ENCODE results near the gene CHMP4B. TPM values are rescaled to one million over a fixed set of nuclear protein-coding genes. Genes with fewer than 3 reads are reported as not detected.

Gene CHMP4B
- total and polyA plus RNA-seq, 2 donors: 39.9 to 130 TPM

GRCh38 chr20:33865761-33866370 is 54.7 kb downstream of the CHMP4B start:
- no peaks in the 10 kb centered on the region for H3K36me3 ChIP-seq (ENCODE audit: control insufficient read depth in 2 of 2, insufficient read depth in 2 of 2, low read length in 1 of 2)
- DNase-seq (ENCODE audit: low read depth in 6 of 9, low spot score in 9 of 9): no peak
- peaks cover 0 to 10% of the 10 kb centered on the region in 2 donors for H3K4me1 ChIP-seq (ENCODE audit: control insufficient read depth in 2 of 2, insufficient read depth in 2 of 2, low read length in 2 of 2)
- H3K4me3 ChIP-seq (ENCODE audit: low read length in 2 of 2): no peak overlapping the region
- no peaks in the 10 kb centered on the region for H3K27me3 ChIP-seq (ENCODE audit: control insufficient read depth in 2 of 2, insufficient read depth in 1 of 2, low read length in 1 of 2)
- H3K9me3 ChIP-seq (ENCODE audit: control insufficient read depth in 2 of 2, insufficient read depth in 1 of 2, low read length in 1 of 2): no peaks in the 10 kb centered on the region
- no peak overlapping the region for H3K27ac ChIP-seq (ENCODE audit: low read depth in 1 of 2, low read length in 1 of 2)
- WGBS: 96% methylated on average over 13 of the region's 13 CpGs

DNA sequence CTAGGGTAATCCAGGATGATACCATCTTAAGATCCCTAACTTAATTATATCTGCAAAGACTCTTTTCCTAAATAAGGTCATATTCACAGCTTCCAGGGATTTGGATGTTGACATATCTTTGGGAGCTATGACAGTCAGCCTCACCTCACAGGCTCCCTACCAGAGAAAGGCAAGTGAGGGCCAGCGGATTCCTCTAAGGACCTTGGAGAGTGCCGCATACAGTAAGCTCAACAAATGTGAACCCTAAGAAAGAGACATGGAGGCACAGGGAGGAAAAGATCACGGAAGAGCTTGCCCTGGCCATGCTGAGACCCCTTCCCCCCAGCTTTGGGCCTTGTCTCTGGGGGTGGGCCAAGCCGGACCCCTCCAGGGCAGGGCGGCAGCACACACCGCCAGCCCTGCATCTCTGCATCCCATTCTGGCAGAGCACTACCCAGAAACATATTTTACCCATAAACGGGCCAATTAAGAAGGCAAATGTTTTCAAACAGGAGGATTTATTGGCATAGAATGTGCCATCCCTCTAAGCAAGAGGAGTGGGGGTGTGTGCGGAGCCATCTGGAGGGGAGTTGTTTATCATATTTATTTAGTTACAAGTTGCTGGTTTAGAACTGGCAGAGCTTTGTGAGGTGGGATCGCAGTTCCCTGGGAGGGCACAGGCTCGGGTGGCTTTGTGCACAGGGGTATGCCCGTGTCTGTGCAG is 55.4 kb downstream of the CHMP4B start:
- Histone ChIP-seq H3K27ac (ENCODE audit: low read depth in 1 of 2, low read length in 1 of 2) (no peak overlapping the region), H3K4me1 (ENCODE audit: control insufficient read depth in 2 of 2, insufficient read depth in 2 of 2, low read length in 2 of 2) (peaks cover 0 to 10% of the 10 kb centered on the region in 2 donors), H3K9me3 (ENCODE audit: control insufficient read depth in 2 of 2, insufficient read depth in 1 of 2, low read length in 1 of 2) (no peaks in the 10 kb centered on the region), H3K27me3 (ENCODE audit: control insufficient read depth in 2 of 2, insufficient read depth in 1 of 2, low read length in 1 of 2) (no peaks in the 10 kb centered on the region), H3K36me3 (ENCODE audit: control insufficient read depth in 2 of 2, insufficient read depth in 2 of 2, low read length in 1 of 2) (no peaks in the 10 kb centered on the region), H3K4me3 (ENCODE audit: low read length in 2 of 2) (no peak overlapping the region)
- 96% methylated on average over 11 of the region's 11 CpGs for WGBS
- no peak for DNase-seq (ENCODE audit: low read depth in 6 of 9, low spot score in 9 of 9)

DNA sequence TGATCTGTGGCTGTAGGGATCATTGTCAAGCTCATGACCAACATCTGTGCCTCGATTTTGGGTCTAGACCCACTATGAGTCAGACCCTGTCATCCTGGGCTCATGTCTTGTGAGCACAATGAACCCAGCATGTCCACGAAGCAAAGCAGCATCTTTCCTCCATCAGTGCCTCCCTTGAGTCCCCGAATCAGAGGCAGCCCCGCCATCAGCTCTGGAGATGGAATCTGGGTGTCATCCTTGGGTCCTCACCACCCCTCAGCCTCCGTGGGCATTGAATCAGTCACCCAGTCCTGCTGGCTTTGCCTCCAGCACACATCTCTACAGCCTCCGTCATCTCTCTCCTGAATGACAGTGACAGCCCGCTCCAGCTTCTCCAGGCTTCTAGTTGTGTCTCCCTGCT is 56.9 kb downstream of the CHMP4B start:
- DNase-seq (ENCODE audit: low read depth in 6 of 9, low spot score in 9 of 9): no peak
- Histone ChIP-seq H3K4me3 (ENCODE audit: low read length in 2 of 2) (no peak overlapping the region), H3K4me1 (ENCODE audit: control insufficient read depth in 2 of 2, insufficient read depth in 2 of 2, low read length in 2 of 2) (peaks cover 0 to 3% of the 10 kb centered on the region in 2 donors), H3K9me3 (ENCODE audit: control insufficient read depth in 2 of 2, insufficient read depth in 1 of 2, low read length in 1 of 2) (no peaks in the 10 kb centered on the region), H3K36me3 (ENCODE audit: control insufficient read depth in 2 of 2, insufficient read depth in 2 of 2, low read length in 1 of 2) (no peaks in the 10 kb centered on the region), H3K27ac (ENCODE audit: low read depth in 1 of 2, low read length in 1 of 2) (no peak overlapping the region), H3K27me3 (ENCODE audit: control insufficient read depth in 2 of 2, insufficient read depth in 1 of 2, low read length in 1 of 2) (no peaks in the 10 kb centered on the region)
- whole genome bisulfite sequencing: 91% methylated on average over 7 of the region's 7 CpGs

- Histone ChIP-seq H3K4me1 (ENCODE audit: control insufficient read depth in 2 of 2, insufficient read depth in 2 of 2, low read length in 2 of 2) (no peaks in the 10 kb centered on the region), H3K27me3 (ENCODE audit: control insufficient read depth in 2 of 2, insufficient read depth in 1 of 2, low read length in 1 of 2) (no peaks in the 10 kb centered on the region), H3K4me3 (ENCODE audit: low read length in 2 of 2) (no peak overlapping the region), H3K27ac (ENCODE audit: low read depth in 1 of 2, low read length in 1 of 2) (no peak overlapping the region), H3K9me3 (ENCODE audit: control insufficient read depth in 2 of 2, insufficient read depth in 1 of 2, low read length in 1 of 2) (no peaks in the 10 kb centered on the region), H3K36me3 (ENCODE audit: control insufficient read depth in 2 of 2, insufficient read depth in 2 of 2, low read length in 1 of 2) (no peaks in the 10 kb centered on the region)
- DNase-seq (ENCODE audit: low read depth in 6 of 9, low spot score in 9 of 9): no peak
- 95% methylated on average over 6 of the region's 6 CpGs for WGBS
Measured at GRCh38 chr20:33868595-33868994, 57.4 kb downstream of the CHMP4B start.

- Histone ChIP-seq H3K4me1 (ENCODE audit: control insufficient read depth in 2 of 2, insufficient read depth in 2 of 2, low read length in 2 of 2) (no peaks in the 10 kb centered on the region), H3K4me3 (ENCODE audit: low read length in 2 of 2) (no peak overlapping the region), H3K9me3 (ENCODE audit: control insufficient read depth in 2 of 2, insufficient read depth in 1 of 2, low read length in 1 of 2) (no peaks in the 10 kb centered on the region), H3K27ac (ENCODE audit: low read depth in 1 of 2, low read length in 1 of 2) (no peak overlapping the region), H3K36me3 (ENCODE audit: control insufficient read depth in 2 of 2, insufficient read depth in 2 of 2, low read length in 1 of 2) (no peaks in the 10 kb centered on the region), H3K27me3 (ENCODE audit: control insufficient read depth in 2 of 2, insufficient read depth in 1 of 2, low read length in 1 of 2) (no peaks in the 10 kb centered on the region)
- DNase-seq (ENCODE audit: low read depth in 6 of 9, low spot score in 9 of 9): no peak
- WGBS: 88% methylated on average over 5 of the region's 5 CpGs
Measured at GRCh38 chr20:33869283-33869682, 58.1 kb downstream of the CHMP4B start.

DNA sequence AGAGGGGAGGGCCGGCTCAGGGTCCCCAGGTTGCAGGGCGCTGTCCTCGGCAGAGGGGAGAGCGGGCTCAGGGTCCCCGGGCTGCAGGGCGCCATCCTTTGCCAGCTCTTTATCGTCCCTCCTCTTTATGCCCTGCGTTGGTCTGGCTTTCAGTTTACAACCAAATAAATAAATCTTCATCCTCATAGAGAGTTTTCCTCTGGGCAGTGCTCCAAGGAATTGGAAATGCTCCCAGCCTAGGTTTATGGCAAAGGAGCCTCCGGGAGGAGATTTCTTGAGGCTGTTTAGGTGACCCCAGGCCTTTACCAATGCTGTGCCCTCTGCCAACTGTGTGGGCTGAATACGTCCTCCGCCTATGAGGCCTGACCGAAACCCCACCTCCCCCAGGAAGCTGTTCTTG is 60.2 kb downstream of the CHMP4B start:
- 94% methylated on average over 12 of the region's 12 CpGs for WGBS
- DNase-seq (ENCODE audit: low read depth in 6 of 9, low spot score in 9 of 9): no peak
- no peaks in the 10 kb centered on the region for H3K27me3 ChIP-seq (ENCODE audit: control insufficient read depth in 2 of 2, insufficient read depth in 1 of 2, low read length in 1 of 2)
- no peak overlapping the region for H3K4me3 ChIP-seq (ENCODE audit: low read length in 2 of 2)
- peaks cover 0 to 3% of the 10 kb centered on the region in 2 donors for H3K4me1 ChIP-seq (ENCODE audit: control insufficient read depth in 2 of 2, insufficient read depth in 2 of 2, low read length in 2 of 2)
- peaks cover 0 to 1% of the 10 kb centered on the region in 2 donors for H3K9me3 ChIP-seq (ENCODE audit: control insufficient read depth in 2 of 2, insufficient read depth in 1 of 2, low read length in 1 of 2)
- H3K36me3 ChIP-seq (ENCODE audit: control insufficient read depth in 2 of 2, insufficient read depth in 2 of 2, low read length in 1 of 2): no peaks in the 10 kb centered on the region
- H3K27ac ChIP-seq (ENCODE audit: low read depth in 1 of 2, low read length in 1 of 2): no peak overlapping the region

DNA sequence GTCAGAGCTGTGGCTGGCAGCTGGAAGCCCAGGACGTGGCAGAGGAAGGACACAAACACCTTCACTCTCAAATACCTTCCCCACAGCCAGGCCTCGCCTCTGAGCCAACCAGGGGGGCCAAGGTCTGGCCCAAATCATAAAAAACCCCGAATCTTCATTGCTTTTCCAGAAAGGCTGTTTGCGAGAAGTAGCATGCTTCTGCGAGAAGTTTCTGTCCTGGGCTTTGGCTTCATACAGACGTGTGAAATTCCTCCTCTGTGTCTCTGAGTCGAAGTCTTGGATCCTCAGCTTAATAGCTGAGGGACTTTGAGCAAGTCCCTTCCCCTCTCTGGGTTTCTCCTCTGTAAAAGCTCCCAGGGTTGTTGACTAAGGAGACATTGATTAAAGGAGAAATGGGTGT is 63.0 kb downstream of the CHMP4B start:
- peaks cover 0 to 11% of the 10 kb centered on the region in 2 donors for H3K9me3 ChIP-seq (ENCODE audit: control insufficient read depth in 2 of 2, insufficient read depth in 1 of 2, low read length in 1 of 2)
- no peak for DNase-seq (ENCODE audit: low read depth in 6 of 9, low spot score in 9 of 9)
- H3K36me3 ChIP-seq (ENCODE audit: control insufficient read depth in 2 of 2, insufficient read depth in 2 of 2, low read length in 1 of 2): no peaks in the 10 kb centered on the region
- H3K27ac ChIP-seq (ENCODE audit: low read depth in 1 of 2, low read length in 1 of 2): no peak overlapping the region
- H3K27me3 ChIP-seq (ENCODE audit: control insufficient read depth in 2 of 2, insufficient read depth in 1 of 2, low read length in 1 of 2): no peaks in the 10 kb centered on the region
- H3K4me3 ChIP-seq (ENCODE audit: low read length in 2 of 2): no peak overlapping the region
- peaks cover 0 to 3% of the 10 kb centered on the region in 2 donors for H3K4me1 ChIP-seq (ENCODE audit: control insufficient read depth in 2 of 2, insufficient read depth in 2 of 2, low read length in 2 of 2)
- 79% methylated on average over 7 of the region's 7 CpGs for WGBS

DNA sequence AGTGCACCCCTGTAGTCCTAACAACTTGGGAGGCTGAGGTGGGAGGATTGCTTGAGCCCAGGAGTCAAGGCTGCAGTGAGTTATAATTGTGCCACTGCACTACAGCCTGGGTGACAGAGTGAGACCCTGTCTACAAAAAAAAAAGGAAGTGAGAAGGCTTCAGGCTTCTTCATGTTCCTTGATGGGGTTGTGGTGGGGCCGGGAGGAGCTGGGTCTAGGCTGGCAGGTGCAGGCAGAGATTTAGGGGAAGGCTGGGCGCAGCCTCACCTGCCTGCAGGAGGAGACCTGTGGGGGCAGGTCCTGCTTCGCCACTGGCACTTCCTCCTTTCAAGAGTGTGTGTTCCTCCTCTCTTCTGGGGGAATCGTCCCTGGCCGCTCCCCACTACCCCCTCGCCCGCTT is 63.9 kb downstream of the CHMP4B start:
- Histone ChIP-seq H3K4me3 (ENCODE audit: low read length in 2 of 2) (no peak overlapping the region), H3K27ac (ENCODE audit: low read depth in 1 of 2, low read length in 1 of 2) (no peak overlapping the region), H3K4me1 (ENCODE audit: control insufficient read depth in 2 of 2, insufficient read depth in 2 of 2, low read length in 2 of 2) (peaks cover 0 to 3% of the 10 kb centered on the region in 2 donors), H3K9me3 (ENCODE audit: control insufficient read depth in 2 of 2, insufficient read depth in 1 of 2, low read length in 1 of 2) (peaks cover 1 to 19% of the 10 kb centered on the region in 2 donors), H3K27me3 (ENCODE audit: control insufficient read depth in 2 of 2, insufficient read depth in 1 of 2, low read length in 1 of 2) (no peaks in the 10 kb centered on the region), H3K36me3 (ENCODE audit: control insufficient read depth in 2 of 2, insufficient read depth in 2 of 2, low read length in 1 of 2) (no peaks in the 10 kb centered on the region)
- WGBS: 46% methylated on average over 7 of the region's 7 CpGs
- DNase-seq (ENCODE audit: low read depth in 6 of 9, low spot score in 9 of 9): peak in 1 of 9 donors; percentile 39

GRCh38 chr20:33875534-33876026 is 64.4 kb downstream of the CHMP4B start:
- Histone ChIP-seq H3K4me1 (ENCODE audit: control insufficient read depth in 2 of 2, insufficient read depth in 2 of 2, low read length in 2 of 2) (peaks cover 0 to 3% of the 10 kb centered on the region in 2 donors), H3K27ac (ENCODE audit: low read depth in 1 of 2, low read length in 1 of 2) (no peak overlapping the region), H3K4me3 (ENCODE audit: low read length in 2 of 2) (no peak overlapping the region), H3K27me3 (ENCODE audit: control insufficient read depth in 2 of 2, insufficient read depth in 1 of 2, low read length in 1 of 2) (no peaks in the 10 kb centered on the region), H3K36me3 (ENCODE audit: control insufficient read depth in 2 of 2, insufficient read depth in 2 of 2, low read length in 1 of 2) (no peaks in the 10 kb centered on the region), H3K9me3 (ENCODE audit: control insufficient read depth in 2 of 2, insufficient read depth in 1 of 2, low read length in 1 of 2) (peaks cover 1 to 22% of the 10 kb centered on the region in 2 donors)
- 93% methylated on average over 6 of the region's 6 CpGs for WGBS
- no peak for DNase-seq (ENCODE audit: low read depth in 6 of 9, low spot score in 9 of 9)
